ENCODE data around the gene ALS2CL. TPM values are rescaled to one million over a fixed set of nuclear protein-coding genes. Genes with fewer than 3 reads are reported as not detected.

ALS2CL gene
- total RNA-seq, 4 donors from 2014 or later: 42.4 to 121 (median 114) TPM

GRCh38 chr3:46729038-46729437 is 35.6 kb upstream of the ALS2CL start:
- no peak for DNase-seq
- Histone ChIP-seq H3K36me3 (no peaks in the 10 kb centered on the region), H3K27ac (no peak overlapping the region), H3K4me1 (no peaks in the 10 kb centered on the region), H3K4me3 (no peak overlapping the region), H3K27me3 (peaks cover 0 to 37% (median 0%) of the 10 kb centered on the region in 4 donors), H3K9me3 (no peaks in the 10 kb centered on the region)
- TF ChIP-seq CTCF (IDR thresholded peaks at IDR 0.05) (no peak), POLR2A (IDR thresholded peaks at IDR 0.05) (no peak)
- 70 to 90% methylated on average over 1 to 3 of the region's 4 CpGs for WGBS, 2 donors
- intact Hi-C loops (cut with DNase I): no loop called here

GRCh38 chr3:46725621-46726314 is 32.3 kb upstream of the ALS2CL start:
- TF ChIP-seq CTCF (IDR thresholded peaks at IDR 0.05) (no peak), POLR2A (IDR thresholded peaks at IDR 0.05) (no peak)
- Histone ChIP-seq H3K4me3 (no peak overlapping the region), H3K27me3 (peaks cover 0 to 20% (median 0%) of the 10 kb centered on the region in 4 donors), H3K9me3 (no peaks in the 10 kb centered on the region), H3K27ac (no peak overlapping the region), H3K4me1 (no peaks in the 10 kb centered on the region), H3K36me3 (no peaks in the 10 kb centered on the region)
- intact Hi-C loops (cut with DNase I): no loop called here
- no peak for DNase-seq
- 32 to 41% methylated on average over 6 of the region's 6 CpGs for WGBS, 2 donors

- WGBS, 2 donors: 65 to 71% methylated on average over 4 of the region's 4 CpGs
- Histone ChIP-seq H3K4me1 (no peaks in the 10 kb centered on the region), H3K27me3 (peaks cover 0 to 21% (median 0%) of the 10 kb centered on the region in 4 donors), H3K9me3 (no peaks in the 10 kb centered on the region), H3K4me3 (no peak overlapping the region), H3K27ac (no peak overlapping the region), H3K36me3 (no peaks in the 10 kb centered on the region)
- no peak for DNase-seq
- no peak for TF ChIP-seq POLR2A (IDR thresholded peaks at IDR 0.05)
- TF ChIP-seq CTCF (IDR thresholded peaks at IDR 0.05): no peak
- intact Hi-C loops (cut with DNase I): no loop called here
Measured at GRCh38 chr3:46724424-46724823, 30.9 kb upstream of the ALS2CL start.

GRCh38 chr3:46722443-46722842 is 29.0 kb upstream of the ALS2CL start:
- Histone ChIP-seq H3K9me3 (no peaks in the 10 kb centered on the region), H3K4me1 (no peaks in the 10 kb centered on the region), H3K36me3 (no peaks in the 10 kb centered on the region), H3K4me3 (no peak overlapping the region), H3K27ac (no peak overlapping the region), H3K27me3 (peaks cover 0 to 31% (median 0%) of the 10 kb centered on the region in 4 donors)
- DNase-seq: no peak
- TF ChIP-seq CTCF (IDR thresholded peaks at IDR 0.05): no peak
- no peak for TF ChIP-seq POLR2A (IDR thresholded peaks at IDR 0.05)
- 80 to 82% methylated on average over 5 of the region's 5 CpGs for WGBS, 2 donors
- intact Hi-C loops (cut with DNase I): no loop called here

- no peaks in the 10 kb centered on the region for H3K36me3 ChIP-seq
- no peak overlapping the region for H3K27ac ChIP-seq
- peaks cover 0 to 41% (median 0%) of the 10 kb centered on the region in 4 donors for H3K27me3 ChIP-seq
- TF ChIP-seq CTCF (IDR thresholded peaks at IDR 0.05) (no peak), POLR2A (IDR thresholded peaks at IDR 0.05) (no peak)
- intact Hi-C loops (cut with DNase I): no loop called here
- no peak overlapping the region for H3K4me3 ChIP-seq
- H3K4me1 ChIP-seq: no peaks in the 10 kb centered on the region
- no peak for DNase-seq
- H3K9me3 ChIP-seq: no peaks in the 10 kb centered on the region
- 47 to 95% methylated on average over 1 to 2 of the region's 2 CpGs for WGBS, 2 donors
Measured at GRCh38 chr3:46721009-46721408, 27.5 kb upstream of the ALS2CL start.

Measured in esophagus squamous epithelium (tissue), 5 donors.